Stimulated activated effector memory CD8-positive, alpha-beta T cell treated with anti-CD3 and anti-CD28 coated beads, Interleukin-12 subunit alpha, Interleukin-12 subunit beta, amount 100 ng/mL, for 72 hours (primary cell): ENCODE measurements around the gene DPP10.

Experiments used
- ATAC-seq: fragments of 150-1000 bp; cut with Tn5 transposase; 2 replicates; pipeline ENCODE4 v1.10.0; 2021
- DNase-seq, 2 donors: peaks; one replicate each; pipeline ENCODE4 v3.0.0; 2021 to 2022; ENCODE audit warnings: low spot score in 2 of 2
- H3K27ac Mint-ChIP-seq: one replicate; pipeline ENCODE4 v1.8.0; 2022; ENCODE audit warnings: mild to moderate bottlenecking, mixed read lengths
- H3K36me3 Mint-ChIP-seq: one replicate; pipeline ENCODE4 v1.8.0; 2022; ENCODE audit warnings: mild to moderate bottlenecking, mixed read lengths
- H3K4me1 Mint-ChIP-seq: one replicate; pipeline ENCODE4 v1.8.0; 2022; ENCODE audit warnings: mixed read lengths
- H3K4me3 Mint-ChIP-seq: one replicate; pipeline ENCODE4 v1.8.0; 2022; ENCODE audit warnings: mild to moderate bottlenecking, mixed read lengths
- H3K9me3 Mint-ChIP-seq: one replicate; pipeline ENCODE4 v1.8.0; 2022; ENCODE audit warnings: mixed read lengths

DPP10 gene

DNA sequence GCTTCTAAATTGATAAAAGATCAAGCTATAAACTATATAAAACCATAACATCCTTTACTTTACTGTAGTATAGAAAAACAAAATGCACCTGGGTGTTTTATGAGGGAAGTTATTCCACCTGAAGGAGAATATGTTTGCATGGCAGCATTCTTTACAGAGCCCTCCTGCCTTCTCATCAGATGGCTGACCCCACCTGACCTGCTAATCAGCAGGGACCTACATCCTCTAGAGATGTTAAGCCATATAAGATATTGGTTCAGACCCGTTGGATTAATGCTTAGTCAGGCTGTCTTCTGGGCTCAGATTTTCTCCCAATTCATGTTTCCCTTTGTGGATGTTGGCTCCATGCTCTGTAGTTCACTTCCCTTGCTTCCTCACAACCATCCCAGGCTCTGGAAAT lies 414.8 kb downstream of the DPP10 start:
- no peaks in the 10 kb centered on the region for H3K36me3 Mint-ChIP-seq
- H3K27ac Mint-ChIP-seq = no peak overlapping the region
- H3K4me3 Mint-ChIP-seq = no peak overlapping the region
- H3K9me3 Mint-ChIP-seq = peaks cover 4% of the 10 kb centered on the region
- no peak for ATAC-seq
- no peaks in the 10 kb centered on the region for H3K4me1 Mint-ChIP-seq
- no peak for DNase-seq

DNA sequence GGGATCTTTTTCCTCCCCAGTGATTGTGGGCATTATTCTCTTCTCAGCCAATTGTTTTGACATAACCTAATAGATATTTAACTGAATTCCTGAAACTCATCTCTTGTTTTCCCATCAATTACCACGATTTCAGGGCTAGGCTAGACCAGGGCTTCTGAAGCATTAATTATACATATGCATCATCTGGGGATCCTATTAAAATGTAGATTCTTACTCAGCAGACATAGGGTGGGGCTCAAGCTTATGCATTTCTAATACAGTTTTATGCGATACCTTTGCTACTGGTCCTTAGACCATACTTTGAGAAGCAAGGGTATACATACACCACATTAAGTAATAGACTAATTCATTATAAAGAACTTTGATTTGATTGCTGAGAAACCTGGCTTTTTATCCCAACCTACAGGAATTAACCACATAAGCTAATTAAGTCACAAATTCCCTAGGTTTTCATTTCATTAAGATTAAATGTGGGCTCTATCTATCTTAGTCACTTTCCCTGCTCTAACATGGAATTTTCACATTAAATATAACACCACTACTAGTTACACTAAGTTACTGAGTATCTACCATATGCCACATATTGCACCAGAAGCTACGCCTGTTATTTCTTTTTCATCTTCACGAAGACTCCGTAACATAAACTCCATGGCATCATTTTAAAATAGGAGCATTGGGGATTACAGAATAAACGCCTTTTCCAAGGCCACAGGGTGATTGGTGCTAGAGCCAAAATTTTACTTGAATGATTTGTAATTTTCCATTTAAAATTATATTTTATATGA lies 417.5 kb downstream of the DPP10 start:
- DNase-seq = no peak
- no peaks in the 10 kb centered on the region for H3K4me1 Mint-ChIP-seq
- no peak overlapping the region for H3K27ac Mint-ChIP-seq
- H3K36me3 Mint-ChIP-seq = no peaks in the 10 kb centered on the region
- ATAC-seq = no peak
- peaks cover 4% of the 10 kb centered on the region for H3K9me3 Mint-ChIP-seq
- no peak overlapping the region for H3K4me3 Mint-ChIP-seq

DNA sequence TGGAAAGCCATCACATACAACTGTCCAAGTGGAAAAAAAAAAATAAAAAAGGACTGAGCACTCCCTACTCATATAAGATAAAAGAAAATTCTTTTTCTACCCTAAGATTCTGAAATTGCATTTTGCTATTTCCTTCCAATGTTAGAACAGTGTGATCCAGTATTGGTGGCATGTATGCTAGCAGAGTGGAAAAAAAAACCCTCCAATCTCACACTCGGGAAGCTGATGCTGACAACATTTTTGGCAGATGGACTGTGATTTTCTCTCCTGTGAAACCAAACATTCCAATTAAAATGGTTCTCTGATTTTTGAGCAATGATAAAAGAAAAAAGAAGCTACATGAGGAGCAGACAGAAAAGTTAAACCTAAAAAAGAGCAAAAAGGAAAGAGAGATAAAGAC lies 419.8 kb downstream of the DPP10 start:
- ATAC-seq (no peak), DNase-seq (no peak)
- H3K4me3 Mint-ChIP-seq = no peak overlapping the region
- peaks cover 2% of the 10 kb centered on the region for H3K9me3 Mint-ChIP-seq
- H3K27ac Mint-ChIP-seq = no peak overlapping the region
- no peaks in the 10 kb centered on the region for H3K4me1 Mint-ChIP-seq
- H3K36me3 Mint-ChIP-seq = no peaks in the 10 kb centered on the region

DNA sequence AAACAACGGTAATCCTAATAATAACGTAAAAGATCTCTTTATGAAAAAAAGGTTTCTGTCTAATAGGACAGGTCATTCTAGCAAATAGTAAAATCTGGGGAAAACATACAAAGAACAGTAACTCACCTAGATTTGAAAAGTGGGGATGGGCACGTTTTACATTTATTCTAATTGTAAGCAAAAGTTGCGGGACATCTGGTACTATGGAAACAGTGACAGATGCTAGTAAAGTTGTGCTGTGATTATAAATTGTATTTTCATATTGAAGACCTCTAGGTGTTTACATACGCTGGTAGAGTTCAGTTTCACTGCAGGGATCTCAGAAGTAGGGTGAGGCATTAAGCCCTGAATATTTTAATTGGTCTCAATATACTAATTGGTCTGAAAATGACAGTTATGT lies 422.5 kb downstream of the DPP10 start:
- H3K27ac Mint-ChIP-seq = no peak overlapping the region
- H3K9me3 Mint-ChIP-seq = peaks cover 2% of the 10 kb centered on the region

DNA sequence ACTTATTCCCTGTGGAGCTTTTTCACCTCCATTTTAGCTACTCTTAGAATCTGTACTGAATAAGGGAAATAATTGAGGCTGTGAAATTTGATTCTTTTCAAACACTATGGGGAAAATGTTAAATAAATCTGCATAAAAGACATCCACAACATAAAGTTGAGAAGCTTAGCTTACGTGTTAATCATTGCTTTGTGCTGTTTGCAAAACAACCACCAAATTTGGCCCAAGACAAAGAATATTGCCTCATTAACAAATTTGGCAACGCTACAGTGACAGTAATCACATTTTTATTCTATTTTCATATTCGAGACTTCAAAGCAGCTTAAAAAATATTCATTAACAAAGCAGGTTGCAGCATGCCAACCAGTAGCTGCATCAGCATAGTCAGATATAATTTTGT lies 437.6 kb downstream of the DPP10 start:
- no peak overlapping the region for H3K4me3 Mint-ChIP-seq
- no peaks in the 10 kb centered on the region for H3K36me3 Mint-ChIP-seq
- no peak overlapping the region for H3K27ac Mint-ChIP-seq
- peaks cover 7% of the 10 kb centered on the region for H3K9me3 Mint-ChIP-seq
- ATAC-seq (no peak), DNase-seq (no peak)
- no peaks in the 10 kb centered on the region for H3K4me1 Mint-ChIP-seq

More for the DNA sequence above, 422.5 kb downstream of the DPP10 start:
- H3K4me1 Mint-ChIP-seq = no peaks in the 10 kb centered on the region
- H3K4me3 Mint-ChIP-seq = no peak overlapping the region
- no peaks in the 10 kb centered on the region for H3K36me3 Mint-ChIP-seq
- DNase-seq (no peak), ATAC-seq (no peak)

DNA sequence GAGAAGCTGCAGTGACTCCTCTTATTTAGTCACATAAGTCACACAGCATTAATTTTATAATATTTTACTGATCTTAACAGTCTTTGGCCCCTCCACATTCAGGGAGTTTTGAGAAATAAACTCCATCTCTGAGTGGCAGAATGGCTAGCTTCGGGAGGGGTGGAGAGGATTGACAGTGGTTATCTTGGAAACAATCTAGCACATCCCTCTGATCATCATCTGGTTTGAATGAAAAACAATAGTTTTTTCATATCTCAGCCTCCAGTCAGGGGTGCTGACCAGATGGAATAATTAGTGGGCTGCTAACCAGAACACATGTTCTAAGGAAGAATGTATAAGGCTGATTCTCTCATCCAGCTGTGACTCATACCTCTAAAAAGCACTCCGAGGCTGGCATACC lies 477.5 kb downstream of the DPP10 start:
- Mint-ChIP-seq H3K36me3 (no peaks in the 10 kb centered on the region), H3K9me3 (peaks cover 15% of the 10 kb centered on the region), H3K27ac (no peak overlapping the region), H3K4me3 (no peak overlapping the region), H3K4me1 (no peaks in the 10 kb centered on the region)
- DNase-seq (no peak), ATAC-seq (no peak)

DNA sequence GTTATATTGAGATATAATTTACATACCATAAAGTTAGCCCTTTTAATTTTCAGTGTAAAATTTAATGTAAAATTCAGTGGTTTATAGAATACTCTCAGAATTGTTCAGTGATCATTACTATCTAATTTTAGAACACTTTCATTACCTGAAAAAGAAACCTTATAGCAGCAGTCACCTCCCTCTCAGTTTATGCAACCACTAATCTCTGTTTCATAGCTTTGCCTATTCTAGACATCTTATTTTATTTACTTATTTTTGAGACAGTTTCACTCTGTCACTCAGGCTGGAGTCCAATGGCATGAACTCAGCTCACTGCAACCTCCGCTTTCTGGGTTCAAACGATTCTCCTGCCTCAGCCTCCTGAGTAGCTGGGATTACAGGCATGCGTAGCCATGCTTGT lies 479.6 kb downstream of the DPP10 start:
- Mint-ChIP-seq H3K4me3 (no peak overlapping the region), H3K4me1 (no peaks in the 10 kb centered on the region), H3K36me3 (no peaks in the 10 kb centered on the region), H3K27ac (no peak overlapping the region), H3K9me3 (peaks cover 6% of the 10 kb centered on the region)
- DNase-seq = no peak
- ATAC-seq = no peak

DNA sequence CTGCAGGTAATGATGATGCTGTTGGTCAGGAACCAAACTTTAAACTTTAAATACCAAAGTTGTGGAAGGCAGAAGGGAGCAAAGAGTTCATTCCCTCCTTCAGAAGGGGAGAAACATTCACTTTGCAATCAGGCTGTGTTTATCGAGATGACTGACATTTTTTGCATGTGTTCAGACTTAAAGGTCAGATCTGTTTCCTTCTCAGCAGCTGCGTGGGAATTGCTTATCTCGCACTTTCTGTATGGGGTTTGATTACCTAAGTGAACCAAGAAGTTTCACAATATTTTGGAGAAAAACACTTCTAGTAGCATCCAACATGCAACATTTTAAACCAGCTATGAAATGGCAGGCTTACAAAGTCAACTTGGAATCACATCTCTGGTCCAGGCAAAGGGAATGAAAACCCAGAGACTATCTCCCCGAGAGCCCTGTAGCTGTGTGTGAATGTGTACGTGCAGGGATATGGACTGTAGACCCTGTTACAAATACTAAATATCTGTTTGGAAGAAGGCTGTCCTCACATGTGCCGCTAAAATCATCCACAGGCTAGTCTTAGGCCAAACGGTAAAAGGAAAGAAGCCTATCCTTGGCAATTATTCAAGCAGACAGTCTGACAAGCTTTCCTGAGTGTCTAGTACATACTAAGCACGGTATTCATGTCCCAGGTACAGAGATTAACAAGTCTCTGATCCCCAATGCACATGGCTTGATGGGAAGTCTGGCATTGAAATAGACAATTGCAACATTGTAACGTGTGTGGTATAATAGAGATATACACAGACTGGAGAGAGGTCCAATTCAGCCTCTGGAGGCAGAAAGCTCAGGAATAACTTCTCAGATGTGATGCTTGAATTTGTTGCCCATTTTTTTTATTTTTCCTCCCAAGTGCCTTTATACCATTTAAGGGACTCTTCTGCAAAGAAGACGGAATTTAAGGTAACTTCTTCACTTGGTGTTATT lies 483.1 kb downstream of the DPP10 start:
- no peak overlapping the region for H3K27ac Mint-ChIP-seq
- ATAC-seq (no peak), DNase-seq (no peak)
- peaks cover 20% of the 10 kb centered on the region for H3K9me3 Mint-ChIP-seq
- no peaks in the 10 kb centered on the region for H3K36me3 Mint-ChIP-seq
- H3K4me1 Mint-ChIP-seq = no peaks in the 10 kb centered on the region
- H3K4me3 Mint-ChIP-seq = no peak overlapping the region

DNA sequence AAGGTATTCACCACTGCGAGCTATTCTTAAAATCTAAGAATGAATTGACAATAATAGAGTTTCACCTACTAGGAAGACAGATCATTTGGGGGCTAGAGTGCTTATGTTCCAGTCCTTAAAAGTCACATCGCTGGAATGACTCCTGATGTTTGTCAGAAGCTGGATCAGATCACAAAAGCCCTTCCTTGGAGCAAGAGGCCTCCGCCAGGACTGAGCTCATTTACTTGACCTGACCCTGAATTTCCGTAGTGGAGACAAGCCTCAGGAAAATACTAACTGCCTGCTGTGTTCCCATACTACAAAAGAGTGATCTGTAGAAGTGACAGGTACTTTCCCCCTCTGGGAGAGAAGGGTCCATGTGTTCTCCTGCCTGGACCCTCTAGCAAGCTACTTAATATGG lies 483.9 kb downstream of the DPP10 start:
- Mint-ChIP-seq H3K4me1 (no peaks in the 10 kb centered on the region), H3K4me3 (no peak overlapping the region), H3K36me3 (no peaks in the 10 kb centered on the region), H3K9me3 (peaks cover 19% of the 10 kb centered on the region), H3K27ac (no peak overlapping the region)
- ATAC-seq (no peak), DNase-seq (no peak)

DNA sequence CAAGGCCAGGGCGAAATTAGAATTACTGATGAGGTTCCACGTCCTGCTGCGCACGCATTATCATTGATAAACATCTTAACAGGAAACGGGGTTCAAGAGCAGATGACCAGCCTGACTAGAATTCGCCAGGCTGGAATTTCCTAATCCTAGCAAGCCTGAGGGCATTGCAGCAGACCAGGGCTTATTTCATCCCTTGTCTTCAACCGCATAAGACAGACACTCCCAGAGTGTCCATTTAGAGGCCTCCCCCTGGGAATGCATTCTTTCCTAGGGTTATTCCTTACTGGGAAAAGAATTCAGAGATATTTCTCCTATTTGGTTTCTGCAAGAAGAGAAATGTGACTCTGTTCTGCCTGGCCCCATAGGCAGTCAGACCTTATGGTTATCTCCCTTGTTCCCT lies 486.8 kb downstream of the DPP10 start:
- no peak for DNase-seq
- Mint-ChIP-seq H3K9me3 (peaks cover 23% of the 10 kb centered on the region), H3K36me3 (no peaks in the 10 kb centered on the region), H3K4me3 (no peak overlapping the region), H3K4me1 (no peaks in the 10 kb centered on the region), H3K27ac (no peak overlapping the region)
- no peak for ATAC-seq

DNA sequence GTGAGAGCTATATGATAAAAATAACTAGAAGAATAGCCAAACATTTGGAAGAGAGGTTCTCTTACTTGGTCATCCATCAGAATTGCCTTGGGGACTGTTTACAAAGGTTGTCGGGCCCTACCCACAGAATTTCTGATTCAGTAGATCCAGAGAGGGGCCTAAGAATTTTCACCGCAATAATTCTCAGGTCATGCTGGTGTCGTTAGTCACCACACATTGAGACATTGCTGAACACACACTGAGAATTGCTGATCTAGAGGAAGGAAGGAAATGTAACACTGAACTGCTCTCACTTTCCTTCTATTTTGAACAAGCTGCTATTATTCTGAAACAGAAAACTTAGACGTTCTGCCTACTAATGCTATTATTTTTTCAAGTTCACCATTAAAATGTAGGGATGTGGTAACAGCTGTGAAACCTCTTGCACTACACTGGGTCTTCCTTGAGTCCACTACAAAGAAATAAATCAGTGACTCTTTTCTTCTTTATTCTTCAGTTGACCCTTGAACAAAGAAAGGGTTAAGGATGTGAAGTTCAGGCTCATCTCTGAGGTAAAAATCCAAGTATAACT lies 491.3 kb downstream of the DPP10 start:
- H3K36me3 Mint-ChIP-seq = no peaks in the 10 kb centered on the region
- DNase-seq (no peak), ATAC-seq (no peak)
- no peak overlapping the region for H3K4me3 Mint-ChIP-seq
- no peaks in the 10 kb centered on the region for H3K4me1 Mint-ChIP-seq
- H3K9me3 Mint-ChIP-seq = peaks cover 21% of the 10 kb centered on the region
- no peak overlapping the region for H3K27ac Mint-ChIP-seq

DNA sequence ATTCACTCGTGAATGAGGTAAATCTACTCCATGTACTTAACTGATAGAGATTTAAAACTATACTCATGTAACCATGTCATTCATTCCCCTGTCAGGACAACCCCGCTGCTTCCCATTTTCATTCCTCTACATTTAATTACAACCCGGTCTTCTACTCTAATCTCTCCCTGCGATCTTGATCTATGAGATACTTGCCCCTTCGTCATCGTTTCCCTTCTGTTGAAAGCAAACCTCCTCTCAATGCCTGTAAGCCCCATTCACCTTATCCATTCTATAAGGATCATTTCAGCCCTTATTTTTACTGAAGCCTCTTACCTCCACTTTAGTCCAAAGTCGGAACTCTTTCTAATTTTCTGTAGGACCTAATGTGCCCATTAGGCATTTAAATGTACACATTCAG lies 492.6 kb downstream of the DPP10 start:
- ATAC-seq = no peak
- no peak overlapping the region for H3K4me3 Mint-ChIP-seq

DNA sequence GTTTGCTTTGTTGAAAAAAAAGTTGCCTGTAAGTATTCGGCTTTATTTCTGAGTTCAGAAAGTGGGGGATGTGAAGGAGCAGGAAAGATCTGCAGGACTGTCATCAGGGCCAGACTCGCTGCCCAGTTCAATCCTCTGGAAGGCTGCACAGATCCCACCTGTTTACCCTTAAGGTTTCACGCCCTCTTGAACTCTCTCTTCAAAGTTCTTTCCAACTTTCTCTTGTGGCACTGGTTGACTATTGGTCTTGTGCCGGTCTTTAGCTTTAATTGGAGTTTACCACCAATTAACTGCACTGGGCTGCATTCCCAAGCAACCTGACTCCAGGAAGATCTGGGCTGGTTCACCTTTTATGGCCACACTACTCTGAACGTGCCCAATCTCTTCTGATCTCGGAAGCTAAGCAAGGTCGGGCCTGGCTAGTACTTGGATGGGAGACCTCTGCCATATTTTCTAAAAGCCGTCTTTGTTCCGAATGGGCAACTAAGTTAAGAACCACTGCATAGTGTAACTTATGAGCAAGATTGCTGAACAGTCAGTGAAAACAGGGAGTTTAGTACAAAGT lies 495.0 kb downstream of the DPP10 start:
- peaks cover 11% of the 10 kb centered on the region for H3K9me3 Mint-ChIP-seq
- no peak for ATAC-seq
- DNase-seq = no peak
- H3K36me3 Mint-ChIP-seq = no peaks in the 10 kb centered on the region
- no peaks in the 10 kb centered on the region for H3K4me1 Mint-ChIP-seq
- no peak overlapping the region for H3K27ac Mint-ChIP-seq
- H3K4me3 Mint-ChIP-seq = no peak overlapping the region

More for the DNA sequence above, 492.6 kb downstream of the DPP10 start:
- no peak for DNase-seq
- Mint-ChIP-seq H3K9me3 (peaks cover 17% of the 10 kb centered on the region), H3K36me3 (no peaks in the 10 kb centered on the region), H3K4me1 (no peaks in the 10 kb centered on the region), H3K27ac (no peak overlapping the region)

DNA sequence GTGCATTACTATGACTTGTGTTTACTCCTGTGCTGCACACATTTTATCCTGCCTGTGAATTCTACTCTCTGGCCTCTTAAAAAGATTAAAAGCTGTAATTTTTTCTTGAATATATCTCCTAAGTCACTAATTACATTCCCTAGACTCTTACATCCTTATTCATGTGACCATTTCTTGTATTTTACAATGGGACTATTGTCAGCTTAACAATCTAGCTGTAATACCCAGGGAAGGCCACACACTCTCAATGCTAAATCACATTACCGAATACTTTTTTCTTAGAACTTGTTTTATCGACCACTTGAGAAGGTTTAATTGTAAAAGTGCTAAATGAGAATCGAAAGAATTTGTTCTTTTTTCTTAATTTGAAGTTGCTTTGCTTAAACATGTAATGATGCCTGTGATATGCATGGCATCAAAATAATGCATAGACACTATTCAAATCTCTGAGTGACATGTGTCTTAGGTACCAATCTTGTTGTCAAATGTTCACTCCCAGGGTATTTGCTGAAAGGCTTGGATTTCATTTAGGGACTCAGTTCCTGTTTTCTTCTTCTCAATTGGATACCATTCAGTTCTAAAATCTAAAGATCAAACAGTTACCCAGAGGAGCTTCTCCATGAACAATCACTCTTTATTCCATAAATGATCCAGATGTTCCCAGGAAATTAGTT lies 498.5 kb downstream of the DPP10 start:
- Mint-ChIP-seq H3K4me1 (no peaks in the 10 kb centered on the region), H3K9me3 (peaks cover 3% of the 10 kb centered on the region), H3K36me3 (no peaks in the 10 kb centered on the region), H3K27ac (no peak overlapping the region), H3K4me3 (no peak overlapping the region)
- DNase-seq (no peak), ATAC-seq (no peak)

DNA sequence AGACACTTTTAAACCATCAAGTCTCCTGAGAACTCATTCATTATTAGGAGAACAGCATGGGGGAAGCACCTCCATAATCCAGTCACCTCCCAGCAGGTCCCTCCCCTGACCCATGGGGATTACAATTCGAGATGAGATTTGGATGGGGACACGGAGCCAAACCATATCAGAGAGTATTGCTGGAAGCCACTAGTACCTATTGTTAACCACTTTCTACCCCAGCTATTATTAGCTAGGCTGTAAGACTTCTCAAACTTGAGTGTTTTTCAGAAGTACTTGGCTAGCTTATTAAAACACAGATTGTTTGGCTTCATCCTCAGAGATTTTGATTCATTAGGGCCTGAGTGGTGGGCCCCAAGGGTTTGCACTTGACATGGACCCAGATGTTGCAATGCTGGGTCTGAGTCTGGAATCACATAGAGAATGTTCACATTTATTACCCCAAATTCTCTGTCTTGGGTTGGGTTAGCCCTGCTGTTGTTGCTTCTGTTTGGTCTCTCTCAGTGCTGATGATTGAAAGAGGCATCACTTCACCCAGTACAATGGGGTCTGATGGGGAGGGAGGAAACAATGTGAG lies 506.9 kb downstream of the DPP10 start:
- DNase-seq (no peak), ATAC-seq (no peak)
- Mint-ChIP-seq H3K4me3 (no peak overlapping the region), H3K4me1 (no peaks in the 10 kb centered on the region), H3K27ac (no peak overlapping the region), H3K36me3 (no peaks in the 10 kb centered on the region), H3K9me3 (peaks cover 10% of the 10 kb centered on the region)
